GM12878 (cell line): ENCODE data around the gene AGTPBP1.

Experiments used
- BCL3 ChIP-seq: IDR thresholded peaks from 2 replicates; pipeline ENCODE4 v1.6.1; 2011; ENCODE audit warnings: borderline replicate concordance, low read depth, mild to moderate bottlenecking, moderate library complexity, low read length; ENCODE audit not compliant: insufficient read depth, poor library complexity, severe bottlenecking
- BRCA1 ChIP-seq: IDR thresholded peaks from 2 replicates; pipeline ENCODE4 v1.6.1; 2011; ENCODE audit warnings: low read depth, low read length, improper control_type of control experiment
- CEBPB ChIP-seq, 2 experiments: fragments of 150-350 bp in 1 of 2; IDR thresholded peaks; 2 replicates each; pipeline ENCODE4 v1.6.1; 2012 to 2014; ENCODE audit warnings: low read depth in 2 of 2, low read length in 2 of 2, borderline replicate concordance in 1 of 2, inconsistent platforms in 1 of 2
- CTCF ChIP-seq, 3 experiments: IDR thresholded peaks in 2 of 3; conservative IDR thresholded peaks in 1 of 3; 2 replicates each; pipeline ENCODE4 v1.5.1; 2011; ENCODE audit warnings: low read depth in 3 of 3, low read length in 3 of 3, mild to moderate bottlenecking in 3 of 3, control low read depth in 2 of 3, moderate library complexity in 2 of 3, inconsistent platforms in 1 of 3, mixed read lengths in 1 of 3; ENCODE audit not compliant: control insufficient read depth in 2 of 3, insufficient read depth in 1 of 3; ENCODE audit errors: extremely low read depth in 1 of 3
- DPF2 ChIP-seq: fragments of 450-650 bp; IDR thresholded peaks from 2 replicates; pipeline ENCODE4 v1.6.1; 2017; ENCODE audit warnings: mild to moderate bottlenecking
- KAT2A ChIP-seq: conservative IDR thresholded peaks from 2 replicates; pipeline ENCODE4 v1.6.1; 2011; ENCODE audit warnings: low read depth, low read length; ENCODE audit not compliant: control insufficient read depth
- NKRF ChIP-seq: fragments of 450-650 bp; conservative IDR thresholded peaks from 2 replicates; pipeline ENCODE4 v1.6.1; 2017; ENCODE audit warnings: mild to moderate bottlenecking, moderate library complexity
- POLR2A ChIP-seq: IDR thresholded peaks from 2 replicates; pipeline ENCODE4 v1.6.1; 2011; ENCODE audit warnings: low read depth, mild to moderate bottlenecking, low read length
- POLR2AphosphoS5 ChIP-seq: IDR thresholded peaks from 2 replicates; pipeline ENCODE4 v1.6.1; 2011; ENCODE audit warnings: mild to moderate bottlenecking, low read length, inconsistent platforms
- RAD51 ChIP-seq: fragments of 450-650 bp; IDR thresholded peaks from 2 replicates; pipeline ENCODE4 v1.6.1; 2016; ENCODE audit warnings: moderate library complexity, mild to moderate bottlenecking, inconsistent platforms
- SKIL ChIP-seq: fragments of 450-650 bp; IDR thresholded peaks from 2 replicates; pipeline ENCODE4 v1.6.1; 2017; ENCODE audit warnings: mild to moderate bottlenecking, low read depth, inconsistent platforms; ENCODE audit not compliant: poor library complexity, severe bottlenecking
- USF1 ChIP-seq: IDR thresholded peaks from 2 replicates; pipeline ENCODE4 v1.6.1; 2011; ENCODE audit warnings: borderline replicate concordance, low read depth, mild to moderate bottlenecking, moderate library complexity, mixed read lengths, low read length; ENCODE audit not compliant: insufficient read depth; ENCODE audit errors: extremely low read length
- ZNF274 ChIP-seq: IDR thresholded peaks from one replicate; pipeline ENCODE4 v1.8.0; 2011; ENCODE audit not compliant: insufficient read length, insufficient read depth

DNA sequence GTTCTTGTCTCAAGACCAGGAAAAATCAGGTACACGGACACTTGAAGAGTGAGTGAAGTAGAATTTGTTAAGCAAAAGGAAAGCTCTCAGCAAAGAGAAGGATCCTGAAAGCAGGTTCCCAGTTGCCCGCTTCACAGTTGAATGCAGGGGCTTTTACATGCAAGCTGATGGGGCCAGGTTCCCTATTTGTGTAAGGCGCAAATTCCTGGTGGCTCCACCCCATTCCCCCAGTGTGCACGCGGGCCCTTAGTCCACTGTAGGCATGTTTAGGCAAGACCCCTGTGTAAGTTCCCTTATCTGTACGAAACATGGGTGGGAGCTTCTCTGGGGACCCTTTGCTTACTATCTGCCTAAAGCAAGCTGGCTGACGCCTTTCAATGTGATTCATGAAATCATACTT, 2.7 kb upstream of the AGTPBP1 start:
- TF ChIP-seq BRCA1 (no peak), DPF2 (no peak), CTCF (IDR thresholded peaks at IDR 0.05 in 2 of 3, conservative IDR thresholded peaks at IDR 0.05 in 1 of 3; ENCODE audit: control insufficient read depth in 2 of 3, extremely low read depth in 1 of 3, insufficient read depth in 1 of 3, low read depth in 3 of 3, low read length in 3 of 3) (no peak), POLR2A (no peak), NKRF (no peak), USF1 (no peak), KAT2A (no peak), BCL3 (no peak), POLR2AphosphoS5 (no peak), ZNF274 (no peak), CEBPB (IDR thresholded peaks at IDR 0.05; ENCODE audit: borderline replicate concordance in 1 of 2, low read depth in 2 of 2, low read length in 2 of 2) (no peak), SKIL (no peak), RAD51 (no peak)
